Measurements from ENCODE around the gene DGKQ.
"Not testable (repeated sequence)": the region's sequence is repeated elsewhere in the genome, so short reads cannot be mapped to it uniquely, and the experiment has no call there.

Gene DGKQ

DNA sequence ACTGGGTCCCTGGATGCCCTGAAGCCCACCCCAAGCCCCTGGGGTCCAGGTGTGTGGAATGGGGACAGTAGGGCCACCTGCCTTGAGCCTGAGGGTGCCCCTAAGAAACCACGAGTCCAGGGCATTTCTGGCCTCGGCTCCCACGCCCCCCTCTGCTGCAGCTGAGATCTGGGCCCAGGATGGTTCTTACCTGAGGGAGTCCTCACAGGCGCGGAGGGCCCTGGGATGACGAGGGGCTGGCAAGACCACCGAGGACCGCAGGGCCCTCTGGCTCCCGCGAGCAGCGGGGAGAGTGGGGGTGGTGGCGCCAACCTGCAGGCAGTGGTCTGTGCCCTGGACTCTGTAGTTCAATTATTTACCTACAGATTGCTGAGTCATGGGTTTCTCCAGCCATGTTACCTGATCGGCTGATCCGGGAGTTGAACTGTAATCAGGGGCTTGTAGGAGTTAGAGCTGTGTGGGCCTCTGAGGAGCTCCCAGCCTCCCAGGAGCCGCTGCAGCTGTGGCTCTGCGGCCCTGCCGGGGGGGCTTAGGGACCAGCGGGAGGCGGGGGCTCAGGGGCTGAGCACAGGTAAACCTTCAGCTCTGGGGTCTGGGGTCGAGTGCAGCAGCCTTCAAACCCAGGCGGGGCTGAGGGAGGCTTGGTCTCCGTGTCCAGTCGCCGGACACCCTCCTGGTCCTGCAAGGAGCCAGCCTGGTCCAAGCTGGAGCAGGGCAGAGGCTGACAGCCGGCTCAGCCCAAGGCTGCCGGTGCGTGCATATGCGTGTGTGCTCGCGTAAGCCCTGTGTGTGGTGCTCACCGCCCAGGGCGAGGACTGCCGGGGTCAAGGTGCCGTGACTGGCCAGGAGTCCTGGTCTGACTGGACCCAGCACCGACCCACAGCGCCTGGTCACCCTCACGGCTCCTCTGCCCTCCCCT lies 20.0 kb upstream of the DGKQ start, which contains the start of gene SLC26A1:
TSS of gene SLC26A1 (minus strand) at position 294 of the 919 bp plus-strand sequence. CDS start 1,701 bp downstream, outside the sequence.
- no peak for DNase-seq

DNA sequence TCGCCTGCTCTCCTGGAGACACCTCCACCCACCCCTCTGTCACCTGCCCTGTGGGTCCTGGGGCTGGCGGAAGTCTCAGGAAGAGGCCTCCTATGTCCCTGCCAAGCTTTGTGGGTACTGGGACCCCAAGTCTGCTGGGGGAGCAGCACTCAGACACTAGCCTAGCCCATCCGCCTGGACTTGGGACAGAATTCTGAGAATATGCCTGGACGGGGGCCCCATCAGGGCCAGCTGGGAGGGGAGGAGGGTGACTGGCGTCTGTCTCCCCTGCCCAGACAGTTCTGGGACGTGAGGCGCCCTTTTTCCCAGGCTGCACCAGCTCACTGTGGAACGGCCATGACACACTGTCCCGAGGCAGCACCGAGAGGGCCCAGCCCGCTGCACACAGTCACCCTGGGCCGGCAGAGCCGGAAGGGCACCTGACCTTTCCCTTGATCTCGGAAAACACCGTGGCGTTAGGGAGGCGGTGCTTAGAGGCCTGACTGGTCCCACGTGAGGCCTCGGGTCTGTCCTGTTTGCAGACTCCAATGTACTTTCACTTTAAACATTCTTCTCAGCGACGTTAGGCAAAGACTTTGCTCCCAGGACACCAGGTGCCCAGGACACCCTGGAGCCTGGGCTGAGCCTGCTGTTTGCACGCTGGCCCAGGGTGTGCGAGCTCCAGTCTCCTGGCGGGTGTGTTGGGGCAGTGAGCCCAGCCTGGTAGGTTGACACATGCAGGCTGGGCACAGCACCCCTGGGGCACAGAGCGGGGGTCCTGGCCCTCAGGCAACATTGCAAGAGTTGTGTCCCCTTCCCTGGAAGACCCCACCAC lies 19.1 kb upstream of the DGKQ start:
- DNase-seq: no peak

DNA sequence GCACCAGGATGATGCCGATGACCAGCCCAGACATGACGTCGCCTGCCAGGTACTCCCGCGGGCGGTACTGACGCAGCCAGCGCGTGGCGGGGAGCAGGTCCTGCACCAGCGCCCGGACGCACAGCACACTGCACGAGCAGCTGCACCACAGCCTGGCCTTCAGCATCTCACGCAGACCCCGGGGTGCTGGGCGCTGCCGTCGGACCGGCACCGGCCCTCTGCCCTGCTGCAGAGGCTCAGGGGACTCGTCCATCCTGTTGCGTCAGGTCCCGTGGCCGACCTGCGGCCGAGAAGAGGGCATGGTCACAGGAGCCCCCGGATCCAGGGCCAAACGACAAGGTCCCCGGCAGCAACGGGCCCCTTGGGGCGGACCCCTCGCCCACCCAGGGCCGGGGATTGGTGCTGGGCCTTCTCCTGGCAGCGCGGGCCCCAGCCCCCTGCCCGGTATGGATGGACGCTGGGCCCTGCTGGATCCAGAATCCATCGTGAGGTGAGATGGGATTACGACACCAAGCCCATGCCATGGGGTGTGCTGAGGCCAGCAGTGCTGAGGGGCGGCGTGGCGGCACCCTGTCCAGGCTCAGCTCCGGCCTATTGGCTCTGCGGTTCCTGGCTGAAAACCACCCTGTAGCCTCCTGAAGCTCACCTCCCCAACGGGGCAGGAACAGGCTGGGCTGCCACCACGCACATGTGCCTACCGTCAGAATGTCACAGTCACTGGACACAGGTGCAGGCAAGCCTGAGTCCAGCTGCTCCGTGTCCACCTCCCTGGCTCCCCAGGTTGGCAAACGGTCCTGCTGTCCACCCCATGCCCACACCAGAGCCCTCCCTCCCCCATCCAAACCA lies 18.3 kb upstream of the DGKQ start:
- DNase-seq: no peak

DNA sequence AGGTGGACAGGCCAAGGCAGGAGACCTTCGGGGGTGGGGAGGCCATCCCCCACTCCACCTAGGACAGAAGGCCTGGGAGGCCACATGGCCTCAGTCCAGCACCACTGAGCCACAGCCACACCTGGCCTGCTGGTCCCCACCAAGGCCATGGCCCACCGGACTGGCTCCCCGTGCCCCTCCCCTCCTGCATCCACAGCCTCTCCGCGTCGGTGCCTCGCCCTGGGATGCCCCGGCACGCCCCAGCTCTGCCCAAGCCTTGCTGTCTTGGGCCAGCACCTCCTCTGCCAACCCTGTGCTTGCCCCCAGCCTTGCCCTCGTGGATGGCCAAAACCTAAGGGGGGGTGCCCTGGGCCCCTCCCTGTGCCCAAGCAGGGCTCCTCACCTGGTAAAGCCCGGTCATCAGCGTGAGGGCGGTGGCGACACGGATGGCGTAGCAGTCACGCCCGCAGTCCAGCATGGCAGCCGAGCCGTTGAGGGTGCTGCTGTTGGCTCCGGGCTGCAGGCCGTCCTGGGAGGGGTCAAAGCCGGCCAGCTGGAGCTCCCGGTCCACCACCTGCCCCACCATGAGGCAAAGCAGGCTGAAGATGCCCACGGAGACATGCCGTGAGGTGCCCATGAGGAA lies 17.5 kb upstream of the DGKQ start:
- no peak for DNase-seq

DNA sequence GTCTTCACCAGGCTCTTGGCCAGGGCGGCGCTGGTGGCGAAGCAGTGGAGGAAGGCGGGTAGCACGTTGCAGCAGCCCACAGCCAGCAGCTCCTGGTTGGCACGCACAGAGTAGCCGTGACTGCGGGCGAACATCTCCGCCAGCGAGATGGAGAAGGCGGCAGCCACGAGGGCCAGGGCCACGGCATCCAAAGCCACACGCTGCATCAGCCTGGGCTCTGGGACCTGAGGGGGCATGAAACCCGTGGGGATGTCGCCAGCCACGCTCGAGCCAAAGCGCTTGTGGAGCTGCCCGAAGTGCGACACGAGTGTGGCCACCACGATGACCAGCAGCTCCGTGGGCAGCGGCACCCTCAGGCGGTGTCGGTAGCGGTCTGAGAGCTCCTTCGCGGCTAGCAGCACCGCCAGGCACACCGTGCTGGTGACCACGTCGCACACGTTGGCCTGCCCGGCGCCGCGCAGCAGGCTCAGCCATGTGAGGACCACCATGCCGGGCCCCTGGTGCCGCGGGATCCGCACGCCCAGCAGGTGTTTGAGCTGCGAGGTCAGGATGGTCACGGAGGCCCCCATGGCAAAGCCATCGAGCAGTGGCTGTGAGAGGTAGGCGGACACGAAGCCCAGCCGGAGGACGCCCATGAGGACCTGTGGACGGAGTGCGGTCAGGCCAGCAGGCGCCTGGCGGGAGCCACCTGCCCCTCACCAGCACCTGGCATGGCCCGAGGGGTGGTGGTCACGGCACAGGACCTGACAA lies 16.5 kb upstream of the DGKQ start:
- no peak for DNase-seq

DNA sequence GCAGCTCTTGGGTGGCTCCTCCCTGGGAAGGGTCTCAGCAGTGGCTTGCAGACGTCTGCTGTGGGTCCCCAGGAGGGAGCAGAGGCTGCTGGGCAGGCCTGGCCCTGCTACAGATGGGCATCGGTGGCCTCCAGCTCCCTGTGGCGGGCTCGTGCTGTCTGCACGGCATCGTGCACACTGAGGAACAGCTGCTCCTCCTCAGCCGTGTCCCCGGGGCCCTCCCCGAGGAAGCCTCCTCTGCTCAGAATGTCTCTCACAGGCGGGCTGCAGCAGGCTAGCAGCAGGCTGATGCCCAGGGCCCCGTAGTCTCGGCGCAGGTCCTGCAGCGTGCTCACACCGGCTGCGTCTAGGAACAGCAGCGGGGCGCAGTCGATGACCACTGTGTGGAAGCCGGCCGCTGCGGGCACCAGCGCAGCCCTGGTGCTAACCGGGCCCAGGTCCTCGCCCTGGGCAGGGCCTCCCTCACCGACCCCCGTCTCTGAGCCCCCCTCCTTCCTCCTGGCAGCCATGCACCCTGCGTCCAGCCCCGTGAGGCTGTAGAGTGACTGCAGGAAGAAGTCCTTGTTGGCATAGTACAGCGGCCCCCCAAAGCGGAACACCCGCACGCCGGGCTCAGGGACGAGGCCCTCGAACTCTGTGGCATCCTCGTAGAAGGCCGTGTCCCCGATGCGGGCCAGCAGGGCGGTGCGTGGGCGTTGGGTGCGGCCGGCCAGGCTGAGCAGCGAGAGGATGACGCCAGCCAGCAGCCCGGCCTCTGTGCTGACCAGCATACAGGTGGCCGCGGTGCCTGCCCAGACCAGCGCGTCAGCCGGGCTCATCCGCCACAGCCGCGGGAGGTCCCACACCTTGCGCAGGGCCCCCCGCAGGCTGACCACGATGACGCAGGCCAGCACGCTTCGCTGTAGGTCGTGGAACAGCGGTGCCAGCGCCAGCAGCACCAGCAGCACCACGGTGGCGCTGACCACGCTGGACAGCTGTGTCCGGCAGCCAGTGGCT lies 15.7 kb upstream of the DGKQ start:
- no peak for DNase-seq

DNA sequence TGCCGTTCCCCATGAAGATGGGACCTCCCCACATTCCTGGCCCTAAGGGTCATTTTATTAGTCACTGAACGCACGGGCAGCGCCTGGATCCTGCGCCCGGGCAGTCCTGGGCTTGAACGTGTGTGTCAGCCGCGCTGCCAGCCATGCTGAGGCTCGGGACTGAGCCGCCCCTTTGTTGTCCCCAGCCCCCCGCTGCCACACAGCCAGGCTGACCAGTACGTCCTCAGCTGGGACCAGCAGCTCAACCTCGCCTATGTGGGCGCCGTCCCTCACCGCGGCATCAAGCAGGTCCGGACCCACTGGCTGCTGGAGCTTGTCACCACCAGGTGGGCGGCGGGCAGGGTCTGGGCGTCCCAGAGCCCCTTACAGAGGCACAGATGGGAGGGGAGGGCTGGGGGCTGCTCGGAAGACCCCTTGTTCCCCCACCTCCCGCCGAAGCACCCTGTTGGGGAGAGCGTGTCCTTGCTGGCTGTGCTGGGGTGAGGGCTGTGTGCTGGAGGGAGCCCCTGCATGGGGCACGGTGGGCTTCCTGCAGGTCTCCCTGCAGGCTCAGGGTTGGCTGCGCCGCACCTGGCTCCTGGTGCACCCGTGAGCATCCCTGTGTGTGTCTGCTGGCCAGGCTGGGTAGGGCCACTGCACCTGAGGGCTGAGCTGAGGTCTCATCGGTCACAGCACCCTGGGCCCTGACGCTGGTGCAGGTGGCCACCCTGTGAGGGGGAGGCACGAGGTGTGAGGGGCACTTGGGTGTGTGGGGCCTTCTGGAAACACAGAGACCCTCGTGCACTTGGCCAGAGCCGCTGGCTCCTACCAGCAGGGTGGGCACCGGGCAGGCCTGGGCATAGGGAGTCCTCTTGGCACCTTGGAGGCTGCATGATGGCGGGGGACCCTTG lies 14.5 kb upstream of the DGKQ start:
- DNase-seq: no peak

DNA sequence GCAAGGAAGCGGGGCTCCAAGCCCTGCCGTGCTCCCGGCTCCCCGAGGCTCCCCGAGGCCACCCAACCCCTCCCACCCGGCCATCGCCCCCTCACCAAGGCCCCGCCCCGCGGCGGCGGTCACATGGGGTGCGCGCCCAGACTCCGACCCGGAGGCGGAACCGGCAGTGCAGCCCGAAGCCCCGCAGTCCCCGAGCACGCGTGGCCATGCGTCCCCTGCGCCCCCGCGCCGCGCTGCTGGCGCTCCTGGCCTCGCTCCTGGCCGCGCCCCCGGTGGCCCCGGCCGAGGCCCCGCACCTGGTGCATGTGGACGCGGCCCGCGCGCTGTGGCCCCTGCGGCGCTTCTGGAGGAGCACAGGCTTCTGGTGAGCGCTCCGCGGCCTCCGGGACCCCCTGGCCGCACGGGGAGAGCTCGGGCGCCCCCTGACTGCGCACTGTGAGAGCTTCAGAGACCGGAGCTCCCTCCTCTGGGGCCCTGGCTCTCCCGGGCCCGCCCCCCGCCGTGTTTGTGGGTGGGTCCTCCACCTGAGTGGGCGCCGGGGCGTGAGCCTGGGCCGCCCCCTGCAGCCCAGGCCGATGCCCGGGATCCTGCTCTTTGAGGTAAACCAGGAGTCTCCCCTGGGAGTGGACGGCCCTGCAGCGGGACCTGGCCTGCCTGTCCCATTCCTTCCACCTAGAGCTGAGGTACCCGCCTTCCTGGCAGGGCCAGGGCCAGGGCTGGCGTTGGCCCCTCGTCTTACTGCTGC lies 13.7 kb upstream of the DGKQ start, which contains the start of gene IDUA:
TSS of gene IDUA (plus strand) at position 166 of the 745 bp plus-strand sequence. CDS start at position 207, 41 bp downstream.
- peak; percentile 84 to 86 for DNase-seq

DNA sequence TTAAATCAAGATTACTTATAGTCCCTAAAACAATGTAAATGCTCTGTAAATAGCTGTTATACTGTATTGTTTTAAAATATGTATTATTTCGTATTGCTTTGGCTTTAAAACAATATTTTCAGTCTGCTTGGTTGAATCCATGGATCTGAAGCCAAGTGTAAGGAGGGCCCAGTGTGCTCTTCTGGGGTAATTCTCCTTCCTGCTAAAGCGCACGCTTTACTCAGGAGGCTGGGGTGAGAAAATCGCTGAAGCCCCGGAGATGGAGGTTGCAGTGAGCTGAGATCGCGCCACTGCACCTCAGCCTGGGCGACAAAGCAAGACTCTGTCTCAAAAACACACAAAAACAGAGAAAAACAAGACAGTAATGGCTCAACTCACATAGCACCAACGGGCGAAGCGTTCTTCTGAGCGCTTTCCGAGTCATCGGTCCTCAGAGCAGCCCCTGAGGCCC lies 13.1 kb upstream of the DGKQ start:
- no peak for DNase-seq

DNA sequence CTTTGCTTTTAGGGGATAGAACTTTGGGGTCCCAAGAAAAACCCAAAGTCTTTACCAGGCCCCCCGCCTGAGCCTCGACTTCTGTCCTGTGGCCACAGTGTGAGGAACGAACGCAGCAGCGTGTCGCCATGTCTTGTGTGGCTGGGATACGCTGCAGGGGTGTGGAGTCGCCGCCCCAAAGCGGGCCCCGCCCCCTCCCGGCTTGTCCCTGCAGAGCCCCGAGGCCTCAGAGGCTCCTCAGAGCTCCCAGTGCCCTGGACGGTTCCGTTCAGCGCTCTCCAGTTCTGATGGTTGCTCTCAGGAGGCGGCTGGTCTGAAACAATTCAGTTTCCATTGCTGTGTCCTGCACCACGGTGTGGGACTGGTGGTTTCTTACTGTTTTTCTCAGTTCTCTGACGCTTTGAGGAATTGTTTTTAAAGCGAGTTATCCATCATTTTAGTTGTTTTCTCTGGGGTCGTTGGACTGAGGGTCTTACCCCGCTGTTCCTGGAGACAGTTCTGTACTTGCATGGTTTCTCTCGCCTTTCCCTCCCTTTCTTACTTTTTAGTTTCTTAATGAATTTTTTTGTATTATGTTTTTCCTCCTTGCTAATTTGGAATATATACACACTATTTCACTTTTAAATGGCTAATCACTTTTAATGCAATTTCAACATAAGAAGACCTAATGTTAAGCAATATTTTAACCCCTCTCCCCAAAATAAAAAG lies 11.9 kb upstream of the DGKQ start:
- DNase-seq: peak; percentile 71

DNA sequence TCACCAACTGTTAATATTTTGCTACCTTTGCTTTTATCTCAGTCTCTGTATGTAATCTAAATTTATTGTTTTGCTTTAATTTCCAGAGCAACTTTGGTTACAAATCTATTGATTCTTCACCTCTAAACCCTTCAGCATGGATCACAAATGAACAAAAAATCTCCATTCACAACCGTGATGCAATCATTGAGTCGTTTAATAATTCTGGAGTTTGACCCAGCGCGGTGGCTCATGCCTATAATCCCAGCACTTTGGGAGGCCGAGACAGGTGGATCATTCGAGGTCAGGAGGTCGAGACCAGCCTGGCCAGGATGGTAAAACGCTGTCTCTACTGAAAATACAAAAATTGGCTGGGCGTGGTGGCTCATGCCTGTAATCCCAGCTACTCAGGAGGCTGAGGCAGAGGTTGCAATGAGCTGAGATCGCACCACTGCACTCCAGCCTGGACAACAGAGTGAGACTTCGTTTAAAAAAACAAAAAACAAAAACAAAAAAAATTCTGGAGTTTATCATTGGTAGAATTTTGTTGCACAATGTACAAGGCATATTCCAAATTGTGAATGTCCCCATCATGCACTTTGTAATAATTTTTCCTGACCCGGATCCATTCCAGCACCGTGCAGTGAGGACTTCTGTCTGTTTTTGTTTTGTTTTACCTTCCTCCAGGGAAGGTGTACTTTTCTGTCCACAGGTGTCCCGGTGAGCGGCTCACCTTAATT lies 11.1 kb upstream of the DGKQ start:
- DNase-seq: no peak

DNA sequence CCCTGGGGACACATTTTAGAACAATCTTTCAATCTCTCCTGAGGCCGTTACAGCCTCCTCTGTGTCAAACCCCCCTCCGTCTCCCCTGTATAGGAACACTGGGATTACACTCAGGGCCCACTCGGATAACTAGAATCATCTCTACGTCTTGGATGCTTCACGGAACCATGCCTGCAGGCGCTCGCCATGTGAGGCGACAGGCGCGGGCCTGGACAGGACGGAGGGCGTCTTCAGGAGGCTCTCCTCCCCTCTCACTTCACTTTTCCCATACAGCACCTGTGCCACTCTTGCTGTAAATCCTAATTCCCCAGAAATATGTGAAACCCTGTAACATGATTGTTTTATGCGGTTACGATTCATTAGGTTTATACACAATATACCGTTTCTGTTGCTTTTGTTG lies 9.4 kb upstream of the DGKQ start:
- no peak for DNase-seq

DNA sequence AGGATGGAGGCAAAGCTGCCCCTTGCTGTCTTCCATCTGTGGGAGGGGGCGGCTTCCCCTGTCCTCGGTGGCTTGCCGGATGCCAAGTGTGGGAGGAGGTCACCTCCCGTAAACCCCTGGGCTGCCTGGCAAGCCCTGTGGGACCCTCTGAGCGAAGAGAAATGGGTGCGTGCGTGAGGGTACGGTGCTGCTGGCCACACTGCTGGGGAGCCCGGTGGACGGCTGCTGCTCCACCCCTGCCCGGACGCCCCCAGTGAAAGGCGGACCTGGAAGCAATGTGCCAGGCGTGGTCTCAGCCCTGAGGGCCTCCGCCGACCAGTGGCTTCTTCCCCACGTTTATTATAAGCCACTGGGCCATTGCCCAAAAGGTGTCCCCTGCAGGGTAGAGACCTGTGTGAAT lies 8.9 kb upstream of the DGKQ start:
- DNase-seq: no peak

DNA sequence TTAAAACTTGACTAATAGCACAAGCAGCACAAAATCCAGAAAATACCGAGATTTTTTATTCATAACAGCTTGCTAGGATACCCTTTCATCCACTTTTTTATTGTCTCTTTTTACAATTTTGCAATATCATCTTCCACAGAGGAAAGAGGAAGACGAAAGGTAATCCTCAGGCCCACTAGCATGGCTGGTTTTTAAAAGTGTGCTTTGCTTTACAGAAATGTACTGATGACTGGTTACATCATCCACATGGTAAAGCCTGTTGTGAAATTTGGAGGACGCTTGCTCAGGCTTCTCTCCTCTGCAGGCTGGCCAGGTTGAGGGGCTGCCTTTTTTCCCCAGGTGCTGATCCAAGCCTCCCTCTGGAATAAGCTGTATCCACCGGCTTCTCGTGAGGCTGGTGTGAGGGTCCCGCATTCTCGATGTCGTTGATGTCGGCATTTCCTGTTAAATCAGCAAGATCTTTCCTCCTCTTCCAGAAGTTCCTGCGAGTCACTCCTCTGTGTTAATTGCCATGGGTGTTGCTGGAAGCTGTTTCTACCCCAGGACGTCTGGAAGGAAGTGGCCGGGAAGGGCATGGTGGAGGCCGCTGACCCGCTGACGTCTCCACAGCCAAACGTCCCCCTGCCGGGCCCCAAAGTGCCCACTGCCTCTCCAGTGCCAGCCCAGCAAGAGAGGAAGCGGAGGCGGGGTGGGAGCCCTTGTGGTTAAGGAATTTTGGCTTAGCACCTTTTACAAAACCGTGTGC lies 5.8 kb upstream of the DGKQ start:
- no peak for DNase-seq

DNA sequence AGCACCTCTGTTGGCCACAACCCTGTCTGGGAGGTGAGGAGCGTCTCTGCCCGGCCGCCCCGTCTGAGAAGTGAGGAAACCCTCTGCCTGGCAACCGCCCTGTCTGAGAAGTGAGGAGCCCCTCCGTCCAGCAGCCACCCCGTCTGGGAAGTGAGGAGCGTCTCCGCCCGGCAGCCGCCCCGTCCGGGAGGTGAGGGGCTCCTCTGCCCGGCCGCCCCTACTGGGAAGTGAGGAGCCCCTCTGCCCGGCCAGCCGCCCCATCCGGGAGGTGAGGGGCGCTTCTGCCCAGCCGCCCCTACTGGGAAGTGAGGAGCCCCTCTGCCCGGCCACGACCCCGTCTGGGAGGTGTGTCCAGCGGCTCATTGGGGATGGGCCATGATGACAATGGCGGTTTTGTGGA lies 2.6 kb upstream of the DGKQ start:
- DNase-seq: not testable (repeated sequence)

DNA sequence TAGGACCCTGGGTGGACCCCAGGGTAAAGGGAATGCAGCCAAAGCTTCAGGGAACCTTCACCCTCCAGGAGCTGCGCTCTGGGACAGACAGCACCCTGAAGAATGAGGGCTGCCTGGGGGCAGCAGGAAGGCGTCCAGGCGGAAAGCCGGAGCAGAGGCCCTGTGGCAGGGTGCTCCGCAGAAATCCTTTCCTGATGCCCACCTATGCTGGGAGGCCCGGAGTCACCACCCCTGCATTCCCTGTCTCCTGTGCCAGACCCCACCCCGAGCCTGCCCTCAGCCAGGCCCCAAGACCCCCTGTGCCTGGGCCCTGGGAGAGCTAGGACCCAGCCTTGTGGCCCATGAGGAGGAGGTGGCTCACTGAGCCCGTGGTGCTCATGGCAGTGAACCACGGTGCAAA lies 1.3 kb upstream of the DGKQ start:
- no peak for DNase-seq
